ENCODE data around the gene ADRA1B. TPM values are rescaled to one million over a fixed set of nuclear protein-coding genes. Genes with fewer than 3 reads are reported as not detected.

The ADRA1B gene
- total RNA-seq, 1 donor from 2014 or later, result 1.9 TPM

- Histone ChIP-seq H3K79me2 (ENCODE audit: insufficient read depth, low read length) (no peaks in the 10 kb centered on the region), H3K4me2 (ENCODE audit: low read length) (no peak overlapping the region), H3K4me3 (ENCODE audit: insufficient read depth, low read depth, low read length) (no peak overlapping the region), H3K27ac (ENCODE audit: low read depth, low read length) (no peak overlapping the region), H2AFZ (ENCODE audit: low read depth, low read length) (no peak overlapping the region), H3K9me3 (ENCODE audit: insufficient read depth, low read depth, low read length) (no peaks in the 10 kb centered on the region), H4K20me1 (ENCODE audit: insufficient read depth, low read length) (no peaks in the 10 kb centered on the region), H3K9ac (ENCODE audit: low read length) (no peak overlapping the region), H3K36me3 (ENCODE audit: insufficient read depth, low read length) (no peaks in the 10 kb centered on the region), H3K4me1 (ENCODE audit: insufficient read depth, low read length) (peaks cover 14% of the 10 kb centered on the region), H3K27me3 (ENCODE audit: insufficient read depth, low read length) (no peaks in the 10 kb centered on the region)
- Mint-ChIP-seq H3K27me3 (ENCODE audit: low read depth, unreplicated experiment) (peaks cover 5% of the 10 kb centered on the region), H3K27ac (ENCODE audit: unreplicated experiment) (peak overlapping the region; percentile 11), H3K36me3 (ENCODE audit: low read depth, unreplicated experiment) (no peaks in the 10 kb centered on the region), H3K4me1 (ENCODE audit: low read depth, unreplicated experiment) (peaks cover 37% of the 10 kb centered on the region), H3K4me3 (ENCODE audit: unreplicated experiment) (no peak overlapping the region), H3K9me3 (ENCODE audit: unreplicated experiment) (no peaks in the 10 kb centered on the region)
- no peak for FAIRE-seq
- no peak for TF ChIP-seq EZH2 (IDR thresholded peaks at IDR 0.05; ENCODE audit: insufficient read depth, low read length)
- TF ChIP-seq, protein P1, sequence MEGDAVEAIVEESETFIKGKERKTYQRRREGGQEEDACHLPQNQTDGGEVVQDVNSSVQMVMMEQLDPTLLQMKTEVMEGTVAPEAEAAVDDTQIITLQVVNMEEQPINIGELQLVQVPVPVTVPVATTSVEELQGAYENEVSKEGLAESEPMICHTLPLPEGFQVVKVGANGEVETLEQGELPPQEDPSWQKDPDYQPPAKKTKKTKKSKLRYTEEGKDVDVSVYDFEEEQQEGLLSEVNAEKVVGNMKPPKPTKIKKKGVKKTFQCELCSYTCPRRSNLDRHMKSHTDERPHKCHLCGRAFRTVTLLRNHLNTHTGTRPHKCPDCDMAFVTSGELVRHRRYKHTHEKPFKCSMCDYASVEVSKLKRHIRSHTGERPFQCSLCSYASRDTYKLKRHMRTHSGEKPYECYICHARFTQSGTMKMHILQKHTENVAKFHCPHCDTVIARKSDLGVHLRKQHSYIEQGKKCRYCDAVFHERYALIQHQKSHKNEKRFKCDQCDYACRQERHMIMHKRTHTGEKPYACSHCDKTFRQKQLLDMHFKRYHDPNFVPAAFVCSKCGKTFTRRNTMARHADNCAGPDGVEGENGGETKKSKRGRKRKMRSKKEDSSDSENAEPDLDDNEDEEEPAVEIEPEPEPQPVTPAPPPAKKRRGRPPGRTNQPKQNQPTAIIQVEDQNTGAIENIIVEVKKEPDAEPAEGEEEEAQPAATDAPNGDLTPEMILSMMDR (IDR thresholded peaks at IDR 0.05; ENCODE audit: insufficient read depth, low read depth, low read length), result no peak
- no peak for DNase-seq (ENCODE audit: low read depth)
Measured at GRCh38 chr5:159897786-159898393, 18.4 kb upstream of the ADRA1B start.

DNA sequence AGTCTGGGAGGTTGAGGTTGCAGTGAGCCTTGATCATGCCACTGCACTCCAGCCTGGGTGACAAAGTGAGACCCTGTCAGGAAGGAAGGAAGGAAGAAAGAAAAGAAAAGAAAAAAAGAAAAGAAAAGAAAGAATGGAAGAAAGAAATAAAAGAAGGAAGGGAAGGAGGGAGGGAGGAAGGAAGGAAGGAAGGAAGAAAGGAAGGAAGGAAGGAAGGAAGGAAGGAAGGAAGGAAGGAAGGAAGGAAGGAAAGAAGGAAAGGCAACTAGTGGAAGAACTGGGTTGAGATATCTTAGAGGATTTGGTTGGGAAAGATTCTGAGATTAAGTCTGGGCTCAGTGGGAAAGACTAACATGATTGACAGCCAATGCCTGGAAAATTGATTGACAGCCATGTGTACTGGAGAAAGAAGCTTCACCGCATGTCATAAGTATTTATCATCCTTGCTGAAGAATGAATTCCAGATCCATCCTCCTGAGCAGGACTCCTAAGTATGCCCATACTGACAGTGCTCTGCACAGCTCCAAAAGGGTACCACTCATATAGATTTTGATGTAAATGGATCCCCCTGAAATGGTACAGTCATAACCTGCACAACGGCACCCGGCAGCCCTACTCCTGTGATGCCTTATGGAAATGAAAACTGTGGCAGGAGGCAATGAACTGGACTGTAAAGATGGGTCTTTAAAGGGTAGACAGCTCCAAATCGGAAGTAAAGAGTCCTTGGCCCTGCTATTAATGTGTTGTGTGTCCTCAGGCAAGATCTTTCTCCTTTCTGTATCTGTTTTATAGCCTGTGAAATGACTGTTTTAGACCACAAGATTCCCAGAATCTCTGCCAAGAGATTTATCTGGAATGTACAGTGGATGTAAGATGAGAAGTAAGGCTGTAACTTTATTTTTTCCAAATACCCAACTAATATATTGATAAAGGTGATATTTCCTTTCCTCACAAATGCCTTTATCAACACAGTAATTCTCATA, 16.9 kb upstream of the ADRA1B start:
- H3K27me3 Mint-ChIP-seq (ENCODE audit: low read depth, unreplicated experiment), result peaks cover 5% of the 10 kb centered on the region
- peaks cover 36% of the 10 kb centered on the region for H3K4me1 Mint-ChIP-seq (ENCODE audit: low read depth, unreplicated experiment)
- H3K27ac Mint-ChIP-seq (ENCODE audit: unreplicated experiment), result peak overlapping the region; percentile 60
- Histone ChIP-seq H4K20me1 (ENCODE audit: insufficient read depth, low read length) (no peaks in the 10 kb centered on the region), H3K4me2 (ENCODE audit: low read length) (peak overlapping the region; percentile 32), H3K9me3 (ENCODE audit: insufficient read depth, low read depth, low read length) (no peaks in the 10 kb centered on the region), H3K79me2 (ENCODE audit: insufficient read depth, low read length) (no peaks in the 10 kb centered on the region), H3K27ac (ENCODE audit: low read depth, low read length) (no peak overlapping the region), H3K27me3 (ENCODE audit: insufficient read depth, low read length) (no peaks in the 10 kb centered on the region), H3K9ac (ENCODE audit: low read length) (no peak overlapping the region), H3K4me1 (ENCODE audit: insufficient read depth, low read length) (peaks cover 18% of the 10 kb centered on the region), H3K36me3 (ENCODE audit: insufficient read depth, low read length) (no peaks in the 10 kb centered on the region), H3K4me3 (ENCODE audit: insufficient read depth, low read depth, low read length) (no peak overlapping the region), H2AFZ (ENCODE audit: low read depth, low read length) (no peak overlapping the region)
- DNase-seq (ENCODE audit: low read depth) (peak; percentile 75), FAIRE-seq (peak; percentile 77)
- no peaks in the 10 kb centered on the region for H3K9me3 Mint-ChIP-seq (ENCODE audit: unreplicated experiment)
- no peaks in the 10 kb centered on the region for H3K36me3 Mint-ChIP-seq (ENCODE audit: low read depth, unreplicated experiment)
- no peak for TF ChIP-seq EZH2 (IDR thresholded peaks at IDR 0.05; ENCODE audit: insufficient read depth, low read length)
- TF ChIP-seq, protein P1 (IDR thresholded peaks at IDR 0.05; ENCODE audit: insufficient read depth, low read depth, low read length), result no peak
- no peak overlapping the region for H3K4me3 Mint-ChIP-seq (ENCODE audit: unreplicated experiment)
